GM18499 (cell line): ENCODE measurements around the gene HTR3A.

Experiments used
- ATAC-seq: cut with Tn5 transposase; IDR thresholded peaks from one replicate; pipeline ENCODE4 v1.9.1; 2021; ENCODE audit warnings: moderate number of reproducible peaks; ENCODE audit not compliant: insufficient read depth, unreplicated experiment

Gene HTR3A

DNA sequence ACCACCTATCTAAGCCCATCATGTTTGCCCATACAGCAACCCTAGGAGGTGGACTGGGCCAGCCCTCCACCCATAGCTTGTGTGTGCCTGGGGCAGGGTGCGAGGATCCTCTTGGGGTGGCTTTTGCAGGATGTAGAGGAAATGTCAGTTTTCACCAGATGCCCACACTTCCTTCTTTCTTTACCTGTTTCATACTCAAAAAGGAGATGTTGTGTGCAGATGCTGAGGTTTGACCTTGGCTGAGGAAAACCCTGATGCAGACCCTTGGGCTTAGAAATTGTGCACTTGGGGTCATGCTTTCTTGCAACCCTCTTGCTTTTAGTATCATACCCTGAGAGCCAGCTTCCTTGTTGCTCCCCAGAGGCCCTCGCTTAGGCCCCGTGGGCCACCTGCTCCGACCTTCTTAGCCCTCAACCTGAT is 2.2 kb downstream of the HTR3A start:
- no peak for ATAC-seq

DNA sequence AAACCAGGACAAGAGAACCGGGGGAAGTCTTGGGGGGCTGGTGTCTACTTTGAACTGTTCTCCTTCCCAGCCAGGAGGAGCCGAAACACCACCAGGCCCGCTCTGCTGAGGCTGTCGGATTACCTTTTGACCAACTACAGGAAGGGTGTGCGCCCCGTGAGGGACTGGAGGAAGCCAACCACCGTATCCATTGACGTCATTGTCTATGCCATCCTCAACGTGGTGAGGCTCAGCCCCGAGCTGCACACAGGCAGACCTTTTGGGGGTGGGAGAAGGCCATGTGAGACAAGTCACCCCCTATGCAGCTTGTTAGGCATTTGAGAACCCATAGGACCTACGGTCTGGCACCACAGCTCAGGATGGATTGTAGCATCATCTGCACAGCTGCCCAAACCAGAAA is 2.8 kb downstream of the HTR3A start:
- ATAC-seq: no peak

DNA sequence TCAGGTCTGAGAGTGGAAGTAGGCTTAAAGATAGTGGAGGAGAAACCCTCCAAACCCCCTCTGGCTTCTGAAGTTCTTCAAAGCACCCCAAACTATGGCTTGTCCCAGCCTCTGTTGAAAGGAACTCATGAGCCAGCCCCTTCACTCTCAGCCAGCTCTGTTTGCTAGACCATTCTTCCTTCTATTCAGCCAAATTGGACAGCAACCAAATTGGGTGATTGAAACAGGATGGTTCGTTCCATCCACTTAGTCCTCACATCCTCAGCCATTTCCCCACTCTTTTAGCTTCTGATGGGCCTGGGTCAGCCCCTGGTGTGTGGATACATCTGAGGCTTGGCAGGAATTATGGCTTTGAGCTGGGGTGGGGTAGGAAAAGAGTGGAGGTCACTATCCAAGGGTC is 4.5 kb downstream of the HTR3A start:
- no peak for ATAC-seq

DNA sequence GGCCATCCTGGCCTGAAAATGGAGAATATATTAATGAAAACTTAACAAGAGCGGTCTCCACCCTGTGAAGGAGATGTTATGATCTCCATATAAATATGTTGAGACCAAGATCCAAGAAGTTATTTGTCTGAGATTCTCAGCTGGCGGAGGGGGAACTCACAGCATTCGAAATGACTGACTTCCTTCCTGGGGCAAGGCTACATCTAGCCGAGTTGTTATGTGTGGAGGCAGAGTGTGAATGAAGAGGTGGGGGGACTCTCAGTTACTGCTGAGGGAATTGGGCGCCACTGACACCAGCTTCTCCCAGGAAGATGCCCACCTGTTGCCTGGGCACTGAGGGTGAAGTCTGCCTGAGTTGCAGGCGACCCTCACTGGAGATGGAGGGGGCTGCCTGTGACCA is 5.9 kb downstream of the HTR3A start:
- ATAC-seq: no peak

DNA sequence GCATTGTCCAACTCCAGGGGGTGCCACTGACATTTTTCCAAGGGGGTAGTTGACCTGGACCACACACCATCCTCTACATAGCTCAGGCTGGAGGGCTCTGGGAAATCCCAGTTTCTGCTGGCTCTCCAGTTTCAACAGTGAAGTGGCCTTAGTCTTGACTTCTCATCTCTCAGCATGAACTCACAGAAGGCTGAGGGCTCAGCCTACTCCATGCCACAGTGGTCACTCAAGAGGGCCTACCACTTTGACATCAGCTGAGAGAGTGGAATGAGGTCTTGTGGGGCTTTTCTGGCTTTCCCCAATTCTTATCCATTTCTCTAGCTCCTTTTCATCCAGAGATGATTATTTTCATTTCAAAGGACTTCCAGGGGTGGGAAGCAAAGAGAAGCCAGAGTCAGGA is 7.4 kb downstream of the HTR3A start:
- no peak for ATAC-seq

DNA sequence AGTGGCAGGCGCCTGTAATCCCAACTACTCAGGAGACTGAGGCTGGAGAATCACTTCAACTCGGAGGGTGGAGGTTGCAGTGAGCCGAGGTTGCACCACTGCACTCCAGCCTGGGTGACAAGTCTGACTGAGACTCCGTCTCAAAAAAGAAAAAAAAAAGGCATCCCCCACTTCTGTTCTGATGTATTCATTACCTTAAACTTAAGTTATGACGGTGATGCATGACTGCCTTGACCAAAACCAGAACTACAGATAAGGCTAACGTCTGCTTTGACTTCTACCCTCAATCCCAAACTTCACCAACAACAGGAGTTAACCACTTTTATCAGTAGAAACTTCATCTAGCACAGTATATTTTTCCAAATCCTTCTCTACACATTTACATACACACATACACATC is 9.9 kb downstream of the HTR3A start:
- no peak for ATAC-seq

DNA sequence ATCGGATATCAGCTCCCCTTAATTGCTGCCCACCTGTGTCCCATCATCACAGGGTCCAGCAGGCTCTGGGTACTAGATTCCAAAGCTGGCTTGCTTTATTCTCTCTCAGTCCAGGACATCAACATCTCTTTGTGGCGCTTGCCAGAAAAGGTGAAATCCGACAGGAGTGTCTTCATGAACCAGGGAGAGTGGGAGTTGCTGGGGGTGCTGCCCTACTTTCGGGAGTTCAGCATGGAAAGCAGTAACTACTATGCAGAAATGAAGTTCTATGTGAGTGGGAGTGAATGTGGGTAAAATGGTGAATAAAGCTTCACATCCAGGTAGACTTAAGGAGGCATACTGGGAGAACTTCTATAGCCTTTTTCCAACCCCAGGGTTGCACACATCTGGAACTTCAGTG is 11.0 kb downstream of the HTR3A start:
- ATAC-seq: no peak

DNA sequence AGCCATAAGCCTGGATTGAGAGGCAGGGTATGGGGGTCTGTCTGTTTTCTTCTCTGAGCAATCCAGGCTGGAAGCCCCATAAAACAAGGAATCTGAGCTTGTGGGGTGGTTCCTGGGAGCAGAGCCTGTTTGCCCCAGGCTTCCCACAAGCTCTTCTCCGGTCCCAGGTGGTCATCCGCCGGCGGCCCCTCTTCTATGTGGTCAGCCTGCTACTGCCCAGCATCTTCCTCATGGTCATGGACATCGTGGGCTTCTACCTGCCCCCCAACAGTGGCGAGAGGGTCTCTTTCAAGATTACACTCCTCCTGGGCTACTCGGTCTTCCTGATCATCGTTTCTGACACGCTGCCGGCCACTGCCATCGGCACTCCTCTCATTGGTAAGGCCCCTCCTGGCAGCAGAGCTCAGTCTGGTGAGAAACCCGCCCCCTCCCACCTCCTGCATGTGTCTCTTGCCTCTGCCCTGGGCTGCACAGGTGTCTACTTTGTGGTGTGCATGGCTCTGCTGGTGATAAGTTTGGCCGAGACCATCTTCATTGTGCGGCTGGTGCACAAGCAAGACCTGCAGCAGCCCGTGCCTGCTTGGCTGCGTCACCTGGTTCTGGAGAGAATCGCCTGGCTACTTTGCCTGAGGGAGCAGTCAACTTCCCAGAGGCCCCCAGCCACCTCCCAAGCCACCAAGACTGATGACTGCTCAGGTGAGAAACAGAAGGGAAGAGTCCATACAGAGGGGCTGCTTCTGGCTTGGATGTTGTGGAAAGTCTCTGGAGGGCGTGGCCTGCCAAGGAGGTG is 11.6 kb downstream of the HTR3A start:
- no peak for ATAC-seq

DNA sequence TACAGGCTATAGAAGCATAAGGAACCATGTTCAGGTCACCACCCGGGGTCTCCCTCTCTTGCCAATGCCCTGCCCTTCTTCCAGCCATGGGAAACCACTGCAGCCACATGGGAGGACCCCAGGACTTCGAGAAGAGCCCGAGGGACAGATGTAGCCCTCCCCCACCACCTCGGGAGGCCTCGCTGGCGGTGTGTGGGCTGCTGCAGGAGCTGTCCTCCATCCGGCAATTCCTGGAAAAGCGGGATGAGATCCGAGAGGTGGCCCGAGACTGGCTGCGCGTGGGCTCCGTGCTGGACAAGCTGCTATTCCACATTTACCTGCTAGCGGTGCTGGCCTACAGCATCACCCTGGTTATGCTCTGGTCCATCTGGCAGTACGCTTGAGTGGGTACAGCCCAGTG is 14.5 kb downstream of the HTR3A start:
- ATAC-seq: no peak

DNA sequence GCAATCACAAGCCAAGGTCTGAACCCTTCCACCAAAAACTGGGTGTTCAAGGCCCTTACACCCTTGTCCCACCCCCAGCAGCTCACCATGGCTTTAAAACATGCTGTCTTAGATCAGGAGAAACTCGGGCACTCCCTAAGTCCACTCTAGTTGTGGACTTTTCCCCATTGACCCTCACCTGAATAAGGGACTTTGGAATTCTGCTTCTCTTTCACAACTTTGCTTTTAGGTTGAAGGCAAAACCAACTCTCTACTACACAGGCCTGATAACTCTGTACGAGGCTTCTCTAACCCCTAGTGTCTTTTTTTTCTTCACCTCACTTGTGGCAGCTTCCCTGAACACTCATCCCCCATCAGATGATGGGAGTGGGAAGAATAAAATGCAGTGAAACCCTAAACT is 15.0 kb downstream of the HTR3A start:
- ATAC-seq: no peak

DNA sequence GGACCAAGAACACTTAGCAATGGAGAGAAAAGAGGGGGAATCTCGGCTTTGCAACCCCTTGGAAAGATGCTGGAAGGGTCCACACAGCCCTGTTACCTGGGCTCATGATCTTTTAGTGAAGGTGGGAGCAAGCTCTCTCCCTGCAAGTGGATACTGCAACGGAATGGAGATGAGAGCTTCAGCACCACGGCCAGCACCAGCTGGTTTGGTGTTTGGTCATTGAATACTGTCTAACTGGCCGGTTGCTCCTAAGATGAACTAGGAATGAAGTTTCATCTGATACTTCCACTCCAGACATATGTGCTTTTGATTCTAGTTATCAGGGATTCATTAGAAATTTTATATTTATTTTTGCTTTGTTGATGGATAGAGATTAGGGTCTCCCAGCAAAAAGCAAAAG is 16.3 kb downstream of the HTR3A start:
- no peak for ATAC-seq

DNA sequence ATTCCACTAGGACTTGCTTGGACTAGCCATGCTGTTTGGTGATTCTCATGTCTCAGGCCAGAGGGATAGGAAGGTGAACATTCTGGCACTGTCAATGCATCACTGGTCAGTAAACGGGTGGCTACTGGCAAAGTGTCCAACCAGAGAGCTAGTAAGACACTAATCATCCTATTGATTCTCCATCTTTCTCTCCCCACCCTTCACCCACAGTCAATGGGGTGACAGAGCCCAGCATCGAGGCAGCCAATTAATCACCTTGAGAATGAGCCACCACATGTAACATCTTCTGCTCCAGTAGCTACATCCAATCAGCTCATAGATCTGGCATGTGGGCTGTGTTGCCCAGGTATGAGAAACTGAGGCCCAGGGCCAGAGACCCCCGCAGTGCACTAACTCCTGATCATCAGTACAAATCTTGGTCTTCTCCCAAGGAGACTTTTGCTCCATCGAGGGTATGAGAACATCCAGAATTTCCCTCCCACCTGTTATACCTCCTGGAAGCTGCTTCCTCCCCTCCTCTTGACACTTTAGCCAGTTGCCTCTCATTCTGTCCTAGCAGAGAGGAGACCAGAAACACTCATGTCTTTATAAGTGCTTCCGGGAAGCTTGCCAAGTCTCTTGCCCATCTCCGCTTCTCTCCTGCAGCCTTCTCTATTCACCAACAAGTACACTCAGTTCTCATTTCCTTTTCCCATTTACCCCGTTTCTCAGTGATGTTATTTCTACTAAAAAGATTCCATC is 17.0 kb downstream of the HTR3A start:
- ATAC-seq: no peak

DNA sequence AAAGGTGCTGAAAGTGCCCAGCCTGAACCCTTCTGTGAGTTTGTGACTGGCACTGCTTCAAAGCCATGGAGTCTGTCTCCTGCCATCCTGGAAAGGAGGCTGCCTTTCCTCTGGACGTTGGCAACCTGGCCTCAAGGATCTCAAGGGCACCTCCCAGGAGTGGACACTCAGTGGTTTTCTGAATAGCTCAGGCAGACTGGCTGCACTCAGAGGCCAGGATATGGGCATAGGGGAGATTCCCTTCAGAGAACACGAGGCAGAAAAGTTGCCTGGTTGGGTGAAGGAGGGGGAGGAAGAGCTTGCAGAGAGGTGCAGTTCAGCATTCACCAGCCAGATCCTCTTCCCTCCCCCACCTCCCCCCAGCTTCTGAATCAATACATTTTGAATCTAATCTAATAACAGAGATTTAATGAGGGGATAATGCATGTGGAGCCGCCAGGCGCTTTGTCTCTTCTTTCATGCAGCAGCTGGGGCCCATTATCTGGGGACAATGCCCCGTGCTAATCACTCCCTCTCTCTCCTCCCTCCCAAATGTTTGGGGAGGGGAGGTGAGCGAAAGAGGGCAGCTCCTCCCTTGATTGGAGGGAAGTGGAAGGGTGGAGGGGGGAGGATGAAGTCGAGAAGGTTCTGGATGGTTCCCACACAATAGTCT is 17.7 kb downstream of the HTR3A start:
- no peak for ATAC-seq

DNA sequence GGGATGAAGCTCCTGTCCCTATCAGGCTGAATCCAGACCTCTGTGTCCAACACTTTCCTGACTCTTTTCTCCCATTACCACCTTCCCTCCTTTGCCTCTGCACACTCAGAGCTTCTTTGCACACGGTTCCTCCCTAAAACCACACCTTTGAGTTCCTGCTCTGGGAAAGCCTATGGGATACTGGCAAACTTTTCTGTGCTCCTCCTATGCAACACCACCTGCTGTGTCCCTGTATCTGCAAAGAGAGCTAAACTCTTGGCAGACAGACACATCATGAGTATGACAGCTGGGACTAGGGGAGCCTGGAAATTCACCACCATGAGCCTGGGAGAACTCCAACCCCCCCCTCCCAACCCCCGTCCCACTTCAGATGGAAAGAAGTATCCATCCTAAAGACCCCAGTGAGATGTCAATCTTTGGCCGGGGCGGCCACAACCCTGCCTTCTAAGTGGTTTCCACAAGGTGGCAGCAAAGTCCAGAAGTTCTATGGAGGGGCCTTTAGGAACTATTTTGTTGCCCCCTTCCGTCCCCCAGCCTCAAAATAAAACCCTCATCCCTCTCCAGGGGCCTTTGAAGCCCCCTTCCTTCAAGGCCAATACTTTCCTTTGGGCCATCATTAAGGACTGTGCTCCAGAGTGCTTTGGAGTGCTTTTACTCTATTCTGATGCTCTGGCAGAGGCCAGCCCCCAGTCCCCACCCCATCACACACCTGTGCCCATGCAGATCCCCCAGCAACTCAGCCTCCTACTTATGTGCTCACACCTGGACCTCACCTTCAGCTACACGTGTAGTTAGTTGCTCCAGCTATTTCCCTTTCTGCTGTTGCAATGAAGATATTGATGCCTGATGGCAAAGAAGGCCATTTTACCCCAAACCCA is 19.4 kb downstream of the HTR3A start:
- ATAC-seq: no peak

DNA sequence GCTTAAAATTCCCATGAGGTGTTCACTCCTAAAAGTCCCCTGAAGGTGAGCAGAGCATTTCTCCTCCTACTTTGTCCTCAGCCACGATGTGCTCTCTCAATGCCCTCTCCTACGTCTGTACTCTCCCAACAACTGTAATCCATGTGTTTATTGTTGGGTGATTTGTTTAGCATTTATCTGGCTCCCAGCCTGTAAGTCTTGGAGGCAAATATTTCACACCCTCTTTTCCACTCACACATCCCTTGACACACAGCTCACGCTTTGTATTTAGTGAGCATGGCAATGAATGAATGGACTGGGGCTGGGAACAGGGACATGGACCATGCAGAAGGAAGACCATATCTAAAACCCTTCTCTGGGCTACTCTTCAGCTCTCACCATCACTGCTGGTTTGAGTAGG is 22.6 kb downstream of the HTR3A start:
- ATAC-seq: no peak

DNA sequence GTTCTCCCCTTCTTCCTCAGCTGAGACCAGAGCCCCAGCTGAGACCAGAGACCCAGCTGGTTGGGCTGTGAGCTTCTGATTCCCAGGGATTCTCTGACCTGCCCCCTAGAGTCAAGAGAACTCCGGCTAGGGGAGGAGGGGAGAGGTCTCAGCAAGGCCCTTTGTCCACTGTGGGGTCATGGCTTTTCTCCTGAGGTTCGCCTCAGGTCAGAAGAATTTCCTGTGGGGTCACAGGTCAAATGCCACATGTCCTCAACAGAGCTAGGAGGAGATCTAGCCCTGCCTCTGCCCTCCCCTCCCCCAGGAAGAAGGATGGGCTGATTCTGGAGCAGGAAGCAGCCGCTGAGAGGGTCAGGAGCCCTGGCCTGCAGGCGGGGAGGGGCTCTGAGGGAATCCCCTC is 23.7 kb downstream of the HTR3A start:
- no peak for ATAC-seq

DNA sequence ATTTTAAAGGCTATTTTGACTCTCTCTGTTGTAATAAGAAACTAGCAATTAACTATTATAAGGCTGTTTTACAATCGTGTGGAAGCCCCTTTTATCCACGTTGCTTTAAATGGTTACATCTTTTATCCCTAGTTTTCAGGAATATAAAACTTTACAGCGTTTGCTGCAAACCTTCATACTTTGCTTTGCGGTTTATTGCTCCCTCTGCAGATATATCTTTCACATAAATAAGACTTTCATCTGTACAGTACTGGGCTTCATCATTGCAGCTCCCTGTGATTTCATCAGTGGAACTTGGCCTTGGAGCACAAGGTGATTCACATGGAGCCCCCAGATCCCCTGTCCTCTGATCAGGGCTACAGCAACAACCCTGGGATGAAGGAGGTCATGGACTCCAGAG is 25.6 kb downstream of the HTR3A start:
- no peak for ATAC-seq

DNA sequence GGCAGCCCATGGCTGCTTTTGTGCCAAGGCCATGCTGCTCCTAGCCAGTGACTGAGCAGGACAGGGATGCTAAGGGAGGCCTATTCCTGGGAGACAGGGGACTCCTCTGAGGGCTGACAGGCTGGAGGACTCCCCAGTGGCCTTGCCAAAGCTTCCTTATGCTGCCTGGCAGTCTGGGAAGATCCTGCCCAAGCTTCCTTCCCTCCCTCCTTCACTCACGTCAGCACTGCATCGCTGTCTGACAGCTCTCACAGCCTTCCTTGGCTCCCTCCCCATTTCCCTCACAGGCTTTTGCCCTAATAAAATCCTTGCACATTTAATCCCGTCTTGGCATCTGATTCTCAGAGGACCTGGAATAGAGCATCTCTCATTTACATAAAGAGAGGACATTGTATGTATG is 26.5 kb downstream of the HTR3A start:
- ATAC-seq: no peak

DNA sequence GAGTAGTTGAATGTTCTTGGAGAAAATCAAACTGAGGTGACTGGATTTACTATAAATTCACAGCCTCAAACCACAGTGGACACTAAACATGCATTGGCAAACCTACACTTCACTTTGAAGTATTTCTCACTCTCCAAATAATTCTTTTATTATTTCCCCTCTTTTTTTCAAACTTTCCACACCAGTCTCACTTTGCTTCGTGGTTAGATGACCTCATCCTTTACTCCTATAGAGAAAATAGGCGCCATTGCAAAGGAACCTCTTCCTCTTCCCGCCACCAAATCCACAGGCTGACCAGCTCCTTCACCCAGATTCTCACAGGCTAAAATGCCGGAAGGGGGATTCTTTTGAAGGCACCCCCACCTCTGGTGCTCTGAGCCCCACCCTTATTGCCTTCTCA is 33.4 kb downstream of the HTR3A start:
- ATAC-seq: no peak

DNA sequence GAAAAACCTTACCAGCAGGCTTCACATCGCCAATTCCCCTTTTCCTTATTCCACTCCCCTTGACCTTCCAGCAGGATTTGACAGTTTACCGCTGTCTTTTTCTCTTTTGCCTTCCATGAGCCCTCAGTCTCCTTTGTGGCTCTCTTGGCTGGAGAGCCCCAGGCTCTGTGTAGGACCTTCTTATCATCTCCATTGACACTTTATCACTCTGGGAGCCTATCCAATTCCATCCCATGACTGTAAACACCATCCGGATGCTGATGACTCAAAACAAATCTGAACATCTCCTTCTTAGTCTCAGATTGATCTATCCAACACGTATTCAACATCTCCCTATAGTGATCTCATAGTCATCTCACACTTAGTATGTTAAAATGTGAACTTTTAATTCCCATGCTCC is 36.0 kb downstream of the HTR3A start:
- ATAC-seq: no peak

DNA sequence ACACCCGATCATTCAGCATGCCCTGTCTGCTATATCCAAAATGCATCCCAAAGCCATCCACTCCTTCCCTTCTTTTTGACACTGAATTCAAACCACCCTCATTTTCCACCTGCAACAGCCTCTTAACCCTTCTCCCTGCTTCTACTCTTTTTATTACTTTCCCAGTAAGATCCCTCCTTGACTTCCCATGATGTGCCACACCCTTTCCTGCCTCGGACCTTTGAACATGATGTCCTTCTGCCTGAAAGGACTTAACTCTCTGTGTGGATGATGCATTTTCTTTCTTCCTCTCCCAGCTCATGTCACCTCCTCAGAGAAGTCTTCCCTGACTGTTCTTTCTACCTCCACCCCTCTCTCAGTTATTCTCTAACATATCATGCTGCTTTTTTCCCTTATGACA is 36.5 kb downstream of the HTR3A start:
- ATAC-seq: no peak
